KOPT-K1 (cell line): ENCODE data around the gene GAL3ST1.
"Not testable (repeated sequence)": the region's sequence is repeated elsewhere in the genome, so short reads cannot be mapped to it uniquely, and the experiment has no call there.

Experiments used
- H3K27ac ChIP-seq: fragments of 200-600 bp; sonication (generic); 2 replicates; pipeline ENCODE4 v1.5.1; 2016; ENCODE audit warnings: antibody characterized with exemption, mild to moderate bottlenecking, low read depth, low read length; ENCODE audit not compliant: poor library complexity, severe bottlenecking
- H3K36me3 ChIP-seq: fragments of 200-600 bp; sonication (generic); 2 replicates; pipeline ENCODE4 v1.5.1; 2017; ENCODE audit warnings: antibody characterized with exemption, mild to moderate bottlenecking, low read length, moderate library complexity; ENCODE audit not compliant: insufficient read depth
- H3K9me3 ChIP-seq: fragments of 200-600 bp; sonication (generic); 2 replicates; pipeline ENCODE4 v1.5.1; 2017; ENCODE audit warnings: antibody characterized with exemption, low read length, mild to moderate bottlenecking; ENCODE audit not compliant: insufficient read depth, poor library complexity, severe bottlenecking

Gene GAL3ST1

DNA sequence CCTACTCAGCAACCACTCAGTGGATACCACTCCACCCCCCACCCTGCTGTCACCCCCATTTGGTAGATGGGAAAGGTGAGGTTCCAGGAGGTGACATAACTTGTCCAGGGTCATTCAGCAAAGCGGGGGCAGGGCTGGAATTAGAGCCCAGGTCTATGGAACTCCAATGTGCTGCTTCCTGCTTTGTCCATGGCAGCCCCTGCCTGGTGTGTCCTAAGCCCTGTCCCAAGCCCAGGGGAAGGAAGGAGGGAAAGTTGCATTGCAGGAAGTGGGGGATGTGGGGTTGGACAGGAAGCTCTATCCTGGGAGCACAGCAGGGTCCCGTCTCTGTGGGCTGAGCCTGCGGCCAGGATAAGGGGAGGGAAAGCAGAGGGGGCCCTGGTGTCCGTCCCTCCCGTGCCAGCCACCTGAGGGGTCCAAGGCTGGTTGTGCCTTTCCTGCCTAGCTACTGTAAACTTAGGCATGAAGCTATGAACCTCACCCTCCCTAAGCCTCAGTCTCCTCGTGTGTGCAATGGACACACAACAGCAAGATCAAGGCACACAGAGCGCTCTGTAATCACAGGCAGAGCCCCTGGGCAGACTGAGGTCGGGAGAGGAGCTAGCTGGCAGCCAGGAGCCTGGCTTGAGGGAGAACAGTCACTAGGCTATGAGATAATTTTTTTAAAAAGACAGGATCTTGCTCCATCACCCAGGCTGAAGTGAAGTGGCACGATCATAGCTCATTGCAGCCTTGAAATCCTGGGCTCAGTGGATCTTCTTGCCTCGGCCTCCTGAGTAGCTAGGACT lies 12.9 kb downstream of the GAL3ST1 start:
- Histone ChIP-seq H3K36me3 (no peaks in the 10 kb centered on the region), H3K27ac (no peak overlapping the region), H3K9me3 (no peaks in the 10 kb centered on the region)

DNA sequence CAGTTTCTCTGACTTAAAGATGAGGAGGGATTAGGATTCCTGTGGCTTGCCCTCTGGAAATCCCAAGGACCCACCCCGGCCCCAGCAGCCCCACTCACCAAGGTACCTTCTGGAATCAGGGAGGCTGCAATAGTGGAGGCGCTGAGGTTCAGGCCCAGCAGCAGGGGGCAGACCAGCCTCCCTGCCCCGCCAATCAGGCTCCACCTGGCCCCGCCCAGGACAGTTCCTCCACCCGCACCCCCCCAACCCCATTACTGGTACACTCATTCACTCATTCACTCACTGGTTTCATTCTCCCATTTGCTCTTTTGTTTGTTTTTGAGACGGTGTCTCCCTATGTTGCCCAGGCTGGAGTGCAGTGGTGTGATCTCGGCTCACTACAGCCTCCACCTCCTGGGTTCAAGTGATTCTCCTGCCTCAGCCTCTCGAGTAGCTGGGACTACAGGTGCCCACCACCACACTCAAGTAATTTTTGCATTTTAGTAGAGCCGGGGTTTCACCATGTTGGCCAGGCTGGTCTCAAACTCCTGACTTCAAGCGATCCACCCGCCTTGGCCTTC lies 13.7 kb downstream of the GAL3ST1 start:
- H3K27ac ChIP-seq, H3K36me3 ChIP-seq, H3K9me3 ChIP-seq: not testable (repeated sequence)

DNA sequence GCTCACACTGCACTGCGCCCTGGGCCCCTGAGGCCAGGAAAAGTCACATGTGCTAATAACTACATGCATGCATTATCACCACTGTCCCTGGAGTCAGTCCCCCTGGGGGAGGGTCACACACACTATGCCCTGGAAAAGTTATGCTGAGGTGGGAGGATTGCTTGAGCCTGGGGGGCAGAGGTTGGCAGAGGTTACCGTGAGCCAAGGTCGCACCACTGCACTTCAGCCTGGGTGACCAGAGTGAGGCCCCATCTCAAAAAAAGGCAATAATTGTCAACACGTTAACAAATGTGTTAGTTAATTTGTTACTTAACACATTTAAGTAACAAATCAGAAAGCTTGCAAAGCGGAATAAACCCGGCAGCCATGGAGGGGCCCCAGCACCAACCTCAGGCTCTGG lies 14.6 kb downstream of the GAL3ST1 start:
- Histone ChIP-seq H3K36me3 (no peaks in the 10 kb centered on the region), H3K9me3 (no peaks in the 10 kb centered on the region), H3K27ac (no peak overlapping the region)

DNA sequence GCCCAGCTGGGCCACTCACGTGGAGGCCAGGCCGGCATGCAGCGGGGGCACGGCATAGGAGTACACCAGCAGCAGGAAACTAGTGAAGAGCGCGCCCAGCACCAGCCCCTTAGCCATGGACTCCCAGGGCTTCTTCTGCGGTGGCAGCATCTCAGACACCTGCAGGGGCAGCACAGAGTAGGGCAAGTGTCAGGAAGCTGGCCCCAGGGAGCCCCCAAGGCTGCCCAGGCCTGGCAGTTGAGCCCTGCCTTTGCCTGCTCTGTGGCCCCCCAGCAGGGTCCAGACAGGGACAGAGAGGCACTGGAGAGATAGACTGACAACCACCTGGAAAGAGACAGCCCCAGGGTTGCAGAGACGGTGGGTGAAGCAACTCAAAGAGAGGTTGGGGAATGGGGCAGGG lies 17.2 kb downstream of the GAL3ST1 start:
- no peaks in the 10 kb centered on the region for H3K36me3 ChIP-seq
- H3K27ac ChIP-seq, result no peak overlapping the region
- H3K9me3 ChIP-seq, result no peaks in the 10 kb centered on the region

DNA sequence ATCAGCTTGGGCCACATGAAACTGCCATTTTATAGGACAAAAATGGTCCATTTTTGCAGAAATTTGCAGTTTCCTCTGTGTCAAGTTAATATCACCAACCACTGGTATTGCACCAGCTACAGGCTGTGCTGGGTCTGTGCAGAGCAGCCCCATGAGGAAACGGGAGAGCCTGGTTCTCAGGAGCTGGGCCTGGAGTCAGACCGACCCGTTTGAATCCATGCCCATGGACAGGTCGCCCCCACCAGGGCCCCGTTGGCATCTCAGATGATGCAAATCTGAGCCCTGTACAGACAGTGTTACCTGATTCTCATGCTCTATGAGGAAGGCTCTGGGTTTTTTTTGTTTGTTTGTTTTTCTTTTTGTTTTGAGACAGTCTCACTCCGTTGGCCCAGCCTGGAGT lies 18.1 kb downstream of the GAL3ST1 start:
- no peaks in the 10 kb centered on the region for H3K36me3 ChIP-seq
- H3K9me3 ChIP-seq, result no peaks in the 10 kb centered on the region
- no peak overlapping the region for H3K27ac ChIP-seq

DNA sequence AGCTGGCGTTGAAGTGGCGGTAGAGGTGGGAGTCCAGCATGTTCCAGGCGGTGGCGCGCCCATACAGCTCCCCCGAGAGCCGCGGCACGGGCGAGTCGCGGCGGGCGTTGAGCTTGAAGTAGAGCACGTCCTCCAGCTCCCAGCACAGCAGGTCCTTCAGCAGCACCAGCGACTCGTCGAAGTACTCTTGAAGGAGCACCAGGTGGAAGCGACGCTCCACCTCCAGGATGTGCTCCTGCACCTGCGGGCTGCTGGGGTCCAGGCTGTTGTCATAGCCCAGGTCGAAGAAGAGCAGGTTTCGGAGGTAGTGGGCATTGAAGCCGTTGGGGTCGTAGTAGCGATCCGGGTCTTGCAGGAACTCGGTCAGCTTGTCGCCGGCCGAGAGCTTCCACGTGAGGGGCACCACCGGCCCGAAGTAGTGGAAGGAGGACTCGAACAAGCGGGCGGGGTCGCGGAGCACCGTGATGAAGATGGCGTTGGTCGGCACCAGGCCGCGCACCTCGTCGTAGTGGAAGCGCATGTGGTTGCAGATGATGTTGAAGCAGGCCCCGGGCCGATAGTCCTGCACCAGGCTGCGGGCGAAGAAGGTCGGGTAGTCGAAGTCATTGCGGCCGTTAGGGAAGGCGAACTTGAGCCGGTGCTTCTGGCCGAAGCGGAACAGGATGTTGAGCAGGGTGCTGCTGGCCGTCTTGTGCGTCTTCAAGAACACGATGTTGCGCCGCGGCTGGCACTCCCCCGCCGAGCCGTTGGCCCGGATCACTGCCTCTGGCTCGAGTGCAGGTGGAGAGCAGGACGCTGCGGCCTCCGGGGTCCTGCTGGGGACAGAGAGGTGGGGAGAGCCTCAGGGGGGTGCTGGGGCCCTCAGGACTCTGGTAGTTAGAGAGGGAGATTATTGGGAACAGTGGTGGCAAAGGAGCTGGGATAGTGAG lies 18.9 kb downstream of the GAL3ST1 start:
- no peaks in the 10 kb centered on the region for H3K9me3 ChIP-seq
- no peak overlapping the region for H3K27ac ChIP-seq
- no peaks in the 10 kb centered on the region for H3K36me3 ChIP-seq

DNA sequence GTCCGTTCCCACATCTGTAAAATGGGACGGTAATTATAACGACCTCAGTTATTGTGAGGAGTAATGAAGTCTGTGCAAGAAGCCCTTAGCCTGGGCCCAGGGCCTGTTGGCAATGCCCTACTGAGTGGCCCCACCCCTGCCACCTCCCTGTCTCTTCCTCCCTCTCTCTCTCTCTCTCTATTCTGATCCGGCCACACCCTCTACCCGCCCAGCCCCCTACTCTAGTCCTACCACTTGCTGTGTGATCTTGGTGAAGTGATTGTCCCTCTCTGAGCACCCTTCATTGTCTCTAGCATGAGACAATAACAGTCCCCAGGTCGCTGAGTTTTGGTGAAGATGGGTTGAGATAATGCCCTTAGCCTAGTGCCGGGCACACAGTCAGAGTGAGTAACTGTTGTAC lies 20.5 kb downstream of the GAL3ST1 start:
- Histone ChIP-seq H3K27ac (no peak overlapping the region), H3K9me3 (no peaks in the 10 kb centered on the region)

DNA sequence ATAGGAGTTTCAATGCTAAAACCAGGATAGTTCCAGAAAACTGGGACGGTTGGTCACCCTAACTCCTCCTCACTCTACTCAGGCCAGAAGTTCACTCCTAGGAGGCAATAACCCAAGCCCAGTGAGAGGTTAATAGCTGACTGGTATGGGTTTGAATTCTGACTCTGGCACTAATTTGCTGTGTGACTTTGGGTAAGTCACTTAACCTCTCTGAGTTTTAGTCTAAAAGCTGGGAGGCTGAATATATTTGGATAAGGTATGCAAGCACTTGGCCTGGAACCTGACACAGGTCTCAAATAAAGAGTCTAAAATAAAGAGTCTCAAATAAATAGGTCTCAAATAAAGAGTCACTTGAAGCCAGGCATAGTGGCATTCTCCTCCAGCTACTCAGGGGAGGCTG lies 21.7 kb downstream of the GAL3ST1 start:
- no peak overlapping the region for H3K27ac ChIP-seq
- H3K36me3 ChIP-seq, result no peaks in the 10 kb centered on the region
- no peaks in the 10 kb centered on the region for H3K9me3 ChIP-seq

More for the DNA sequence above, 20.5 kb downstream of the GAL3ST1 start:
- H3K36me3 ChIP-seq, result no peaks in the 10 kb centered on the region

DNA sequence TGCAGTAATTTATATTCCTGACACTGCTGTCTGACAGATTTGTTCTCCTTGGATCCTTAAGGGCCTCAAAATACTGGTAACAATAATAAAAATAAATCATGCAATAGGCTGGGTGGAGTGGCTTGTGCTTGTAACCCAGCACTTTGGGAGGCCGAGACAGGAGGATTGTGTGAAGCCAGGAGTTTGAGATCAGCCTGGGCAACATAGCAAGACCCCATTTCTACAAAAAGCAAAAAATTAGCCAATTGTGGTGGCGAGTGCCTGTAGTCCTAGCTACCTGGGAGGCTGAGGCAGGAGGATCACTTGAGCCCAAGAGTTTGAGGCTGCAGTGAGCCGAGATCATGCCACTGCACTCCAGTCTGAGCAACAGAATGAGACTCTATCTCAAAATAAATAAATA lies 22.7 kb downstream of the GAL3ST1 start:
- not testable (repeated sequence) for H3K36me3 ChIP-seq

DNA sequence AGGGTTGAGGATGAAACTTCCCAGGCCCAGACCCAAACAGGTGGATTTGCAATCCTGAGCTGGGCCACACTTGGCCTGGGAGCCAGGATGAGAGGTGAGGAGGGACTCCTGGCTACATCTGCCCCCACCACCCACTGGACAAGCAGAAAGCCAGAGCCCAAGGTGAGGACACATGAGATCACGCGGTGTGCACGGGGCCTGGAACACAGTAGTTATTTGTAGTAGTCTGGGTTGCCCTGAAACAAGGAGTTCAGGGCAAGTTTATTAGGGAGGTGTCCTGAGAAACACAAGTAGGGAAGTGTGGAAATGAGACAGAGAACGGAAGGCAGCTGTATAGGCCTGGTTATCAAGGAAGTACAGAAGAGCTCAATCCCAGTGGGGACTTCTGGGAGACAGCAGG lies 27.3 kb downstream of the GAL3ST1 start:
- Histone ChIP-seq H3K36me3 (no peaks in the 10 kb centered on the region), H3K27ac (no peak overlapping the region), H3K9me3 (no peaks in the 10 kb centered on the region)

More for the DNA sequence above, 22.7 kb downstream of the GAL3ST1 start:
- H3K27ac ChIP-seq, H3K9me3 ChIP-seq: not testable (repeated sequence)

DNA sequence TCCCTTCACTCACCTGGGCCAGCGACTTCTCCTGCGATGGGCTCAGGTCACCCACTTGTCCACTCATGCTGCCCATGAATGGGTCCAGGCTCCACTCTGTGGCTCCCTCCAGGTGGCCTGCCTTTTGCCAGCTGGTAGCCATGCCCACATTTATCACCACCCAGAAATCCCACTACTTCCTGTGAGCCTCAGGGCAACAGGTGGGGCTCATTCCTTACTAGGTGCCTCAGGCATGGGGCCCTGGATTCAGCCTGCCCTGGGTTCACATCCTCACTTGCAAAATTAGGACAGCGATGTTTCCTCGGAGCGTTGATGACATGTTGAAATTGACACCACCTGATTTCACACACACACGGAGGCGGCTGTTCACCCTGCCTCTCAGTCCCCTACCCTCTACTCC lies 27.8 kb downstream of the GAL3ST1 start, which contains the start of gene SEC14L6:
TSS of gene SEC14L6 (minus strand) at position 126 of the 400 bp plus-strand sequence. CDS start at position 67, 59 bp downstream.
- no peaks in the 10 kb centered on the region for H3K9me3 ChIP-seq
- no peak within 1 kb of the TSS for H3K27ac ChIP-seq
- H3K36me3 ChIP-seq, result no peaks in the 10 kb centered on the region

DNA sequence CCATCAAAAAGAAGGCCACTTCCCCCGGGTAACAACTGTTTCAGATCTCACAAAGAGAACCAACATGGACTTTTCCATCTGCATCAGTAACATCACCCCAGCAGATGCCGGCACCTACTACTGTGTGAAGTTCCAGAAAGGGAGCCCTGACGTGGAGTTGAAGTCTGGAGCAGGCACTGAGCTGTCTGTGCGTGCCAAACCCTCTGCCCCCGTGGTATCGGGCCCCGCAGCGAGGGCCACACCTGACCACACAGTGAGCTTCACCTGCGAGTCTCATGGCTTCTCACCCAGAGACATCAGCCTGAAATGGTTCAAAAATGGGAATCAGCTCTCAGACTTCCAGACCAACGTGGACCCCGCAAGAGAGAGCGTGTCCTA lies 31.7 kb downstream of the GAL3ST1 start:
- no peaks in the 10 kb centered on the region for H3K36me3 ChIP-seq
- no peak overlapping the region for H3K27ac ChIP-seq

DNA sequence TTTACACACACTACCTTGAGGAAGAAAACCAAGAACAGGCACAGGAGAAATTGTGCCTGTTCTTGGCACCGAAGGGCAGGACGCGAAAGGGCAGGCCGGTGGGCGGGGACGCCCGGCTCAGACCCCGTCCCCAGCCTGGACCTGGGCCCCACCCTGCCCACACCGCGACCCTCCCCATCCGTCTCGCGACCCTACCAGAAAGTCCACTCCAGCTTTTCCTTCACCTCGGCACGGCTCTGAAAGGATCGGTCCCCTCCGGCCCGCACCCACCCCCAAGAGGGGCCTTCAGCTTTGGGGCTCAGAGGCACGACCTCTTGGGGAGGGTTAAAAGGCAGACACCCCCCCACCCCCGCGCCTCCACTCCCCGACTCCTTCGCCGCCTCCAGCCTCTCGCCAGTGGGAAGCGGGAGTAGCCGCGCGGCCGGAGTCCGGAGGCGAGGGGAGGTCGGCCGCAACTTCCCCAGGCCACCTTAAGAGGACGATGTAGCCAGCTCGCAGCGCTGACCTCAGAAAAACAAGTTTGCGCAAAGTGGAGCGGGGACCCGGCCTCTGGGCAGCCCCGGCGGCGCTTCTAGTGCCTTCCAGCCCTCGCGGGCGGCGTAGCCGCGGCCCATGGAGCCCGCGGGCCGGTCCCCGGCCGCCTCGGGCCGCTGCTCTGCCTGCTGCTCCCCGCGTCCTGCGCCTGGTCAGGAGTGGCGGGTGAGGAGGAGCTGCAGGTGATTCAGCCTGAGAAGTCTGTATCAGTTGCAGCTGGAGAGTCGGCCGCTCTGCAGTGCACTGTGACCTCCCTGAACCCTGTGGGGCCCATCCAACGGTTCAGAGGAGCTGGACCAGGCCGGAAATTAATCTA lies 32.3 kb downstream of the GAL3ST1 start:
- Histone ChIP-seq H3K27ac (no peak overlapping the region), H3K36me3 (no peaks in the 10 kb centered on the region), H3K9me3 (no peaks in the 10 kb centered on the region)

More for the DNA sequence above, 31.7 kb downstream of the GAL3ST1 start:
- no peaks in the 10 kb centered on the region for H3K9me3 ChIP-seq

DNA sequence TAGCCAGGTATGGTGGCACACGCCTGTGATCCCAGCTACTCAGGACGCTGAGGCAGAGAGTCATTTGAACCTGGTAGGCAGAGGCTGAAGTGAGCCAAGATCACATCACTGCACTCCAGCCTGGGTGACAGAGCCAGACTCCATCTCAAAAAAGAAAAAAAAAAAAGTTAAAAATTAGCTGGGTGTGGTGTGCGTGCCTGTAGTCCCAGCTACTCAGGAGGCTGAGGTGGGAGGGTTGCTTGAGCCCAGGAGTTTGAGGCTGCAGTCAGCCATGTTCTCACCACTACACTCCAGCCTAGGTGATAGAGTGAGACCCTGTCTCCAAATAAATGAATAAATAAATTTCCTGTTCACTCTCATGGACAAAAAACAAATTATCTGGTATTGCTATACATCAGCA lies 33.0 kb downstream of the GAL3ST1 start:
- H3K27ac ChIP-seq, H3K36me3 ChIP-seq, H3K9me3 ChIP-seq: not testable (repeated sequence)
